OCI-LY1 (cell line): ENCODE measurements around the gene FRMD4A.

Experiments used
- CTCF ChIP-seq: fragments of 200-600 bp; sonication (generic), shearing (Covaris generic); IDR thresholded peaks from 2 replicates; pipeline ENCODE4 v1.5.1; 2017; ENCODE audit warnings: mild to moderate bottlenecking, antibody characterized with exemption, low read length, moderate library complexity, mixed read lengths
- EZH2 ChIP-seq: fragments of 200-600 bp; sonication (generic), shearing (Covaris generic); IDR thresholded peaks from 2 replicates; pipeline ENCODE4 v1.8.0; 2017; ENCODE audit warnings: borderline replicate concordance, mixed run types, mild to moderate bottlenecking, antibody characterized with exemption, low read length, moderate library complexity, mixed read lengths

- TF ChIP-seq CTCF (peak; percentile 44; the same call in 1 of the 2 replicates), EZH2 (no peak)
Observed at GRCh38 chr10:13784067-13784466, 546.7 kb downstream of the FRMD4A start.
